Thyroid gland (tissue), 4 donors: ENCODE results near the gene MRPL43.

ENCODE experiments used
- CTCF ChIP-seq, 6 experiments: fragments of 200-600 bp in 3 of 6; fragments of 450-650 bp in 3 of 6; sonication (generic) in 3 of 6; IDR thresholded peaks; one replicate each; pipeline ENCODE4 v1.5.1; 2016 to 2019; ENCODE audit warnings: antibody characterized with exemption in 6 of 6, mild to moderate bottlenecking in 2 of 6, inconsistent platforms in 1 of 6, moderate library complexity in 1 of 6
- POLR2A ChIP-seq, 2 donors: fragments of 450-650 bp; IDR thresholded peaks; one replicate each; pipeline ENCODE4 v1.6.1; 2017; ENCODE audit warnings: antibody characterized with exemption in 2 of 2, mild to moderate bottlenecking in 2 of 2, moderate library complexity in 1 of 2

GRCh38 chr10:100977436-100977835 is 9.9 kb downstream of the MRPL43 start:
- TF ChIP-seq CTCF (IDR thresholded peaks at IDR 0.05) (no peak), POLR2A (IDR thresholded peaks at IDR 0.05) (no peak)
